Esophagus muscularis mucosa (tissue), 4 donors: ENCODE results near the gene LOXL1.

Experiments used
- CTCF ChIP-seq, 3 experiments: fragments of 200-600 bp in 2 of 3; fragments of 450-650 bp in 1 of 3; sonication (generic) in 2 of 3; IDR thresholded peaks; one replicate each; pipeline ENCODE4 v1.5.1; 2017 to 2019; ENCODE audit warnings: antibody characterized with exemption in 3 of 3, mild to moderate bottlenecking in 2 of 3, moderate library complexity in 1 of 3
- EP300 ChIP-seq: sonication (generic); formaldehyde crosslinking; IDR thresholded peaks from one replicate; pipeline ENCODE4 v1.6.1; 2017; ENCODE audit warnings: antibody characterized with exemption
- POLR2A ChIP-seq: fragments of 450-650 bp; IDR thresholded peaks from one replicate; pipeline ENCODE4 v1.6.1; 2017; ENCODE audit warnings: antibody characterized with exemption, moderate library complexity, mild to moderate bottlenecking, low read depth
- POLR2AphosphoS5 ChIP-seq, 2 donors: sonication (generic); formaldehyde crosslinking; IDR thresholded peaks; one replicate each; pipeline ENCODE4 v1.6.1; 2017; ENCODE audit warnings: antibody characterized with exemption in 2 of 2

GRCh38 chr15:73921254-73921925, 4.9 kb upstream of the LOXL1 start:
- TF ChIP-seq CTCF (IDR thresholded peaks at IDR 0.05) (no peak), POLR2AphosphoS5 (IDR thresholded peaks at IDR 0.05) (no peak), EP300 (no peak), POLR2A (no peak)
